SU-DHL-6 (cell line): ENCODE measurements around the gene ANTXRL.
"Not testable (repeated sequence)": the region's sequence is repeated elsewhere in the genome, so short reads cannot be mapped to it uniquely, and the experiment has no call there.

Experiments
- H2AFZ ChIP-seq: fragments of 200-600 bp; sonication (generic); 2 replicates; pipeline ENCODE4 v1.6.1; 2014; ENCODE audit warnings: low read depth, mild to moderate bottlenecking, moderate library complexity, mixed read lengths, antibody characterized with exemption, low read length; ENCODE audit not compliant: severe bottlenecking
- H3F3A ChIP-seq: fragments of 200-600 bp; shearing (Covaris generic); 2 replicates; pipeline ENCODE4 v1.6.0; 2016; ENCODE audit warnings: antibody characterized with exemption, mild to moderate bottlenecking; ENCODE audit not compliant: insufficient read depth
- H3K27ac ChIP-seq: fragments of 200-600 bp; sonication (generic); 2 replicates; pipeline ENCODE4 v1.5.1; 2016; ENCODE audit warnings: low read depth, mild to moderate bottlenecking, low read length, moderate library complexity, mixed read lengths
- H3K27me3 ChIP-seq: fragments of 200-600 bp; sonication (generic), shearing (Covaris generic); 2 replicates; pipeline ENCODE4 v1.6.0; 2014; ENCODE audit warnings: mild to moderate bottlenecking, low read length
- H3K36me3 ChIP-seq: fragments of 200-600 bp; sonication (generic); 2 replicates; pipeline ENCODE4 v1.6.1; 2014; ENCODE audit warnings: mild to moderate bottlenecking, low read length, mixed read lengths
- H3K4me2 ChIP-seq: fragments of 300-600, 200-600 bp; shearing (Covaris generic), sonication (generic); 2 replicates; pipeline ENCODE4 v1.6.0; 2014; ENCODE audit warnings: low read length, low read depth, mild to moderate bottlenecking; ENCODE audit not compliant: poor library complexity, severe bottlenecking
- H3K4me3 ChIP-seq: fragments of 200-600 bp; sonication (generic); 2 replicates; pipeline ENCODE4 v1.5.1; 2014; ENCODE audit warnings: antibody characterized with exemption, low read length, mild to moderate bottlenecking, mixed read lengths; ENCODE audit not compliant: insufficient read depth, poor library complexity, severe bottlenecking
- H3K79me2 ChIP-seq: fragments of 200-600 bp; sonication (generic); 2 replicates; pipeline ENCODE4 v1.6.1; 2014; ENCODE audit warnings: mild to moderate bottlenecking, low read length, moderate library complexity; ENCODE audit not compliant: insufficient read depth
- H3K9ac ChIP-seq: fragments of 200-600 bp; sonication (generic); 2 replicates; pipeline ENCODE4 v1.7.0; 2014; ENCODE audit warnings: mild to moderate bottlenecking, low read length
- H3K9me2 ChIP-seq: fragments of 200-600 bp; sonication (generic); replicated peaks from 2 replicates; pipeline ENCODE4 v1.6.1; 2014; ENCODE audit warnings: low read length; ENCODE audit not compliant: insufficient read depth
- H3K9me3 ChIP-seq: fragments of 200-600 bp; sonication (generic); 2 replicates; pipeline ENCODE4 v1.6.1; 2014; ENCODE audit warnings: low read length, mixed read lengths; ENCODE audit not compliant: insufficient read depth
- H4K20me1 ChIP-seq: fragments of 200-600 bp; sonication (generic); 2 replicates; pipeline ENCODE4 v1.6.1; 2014; ENCODE audit warnings: low read depth, mild to moderate bottlenecking, antibody characterized with exemption, low read length, moderate library complexity, mixed read lengths
- EZH2phosphoT487 ChIP-seq: fragments of 200-600 bp; sonication (generic), shearing (Covaris generic); conservative IDR thresholded peaks from 2 replicates; pipeline ENCODE4 v1.6.1; 2018; ENCODE audit warnings: mild to moderate bottlenecking, antibody characterized with exemption, low read length, moderate library complexity, mixed read lengths
- TF ChIP-seq, protein P1 (sequence below): fragments of 200-600 bp; sonication (generic); IDR thresholded peaks from one replicate; pipeline ENCODE4 v1.5.1; 2017; ENCODE audit warnings: antibody characterized with exemption, mild to moderate bottlenecking, low read length, moderate library complexity; ENCODE audit not compliant: insufficient read depth, poor library complexity, severe bottlenecking

The ANTXRL gene

DNA sequence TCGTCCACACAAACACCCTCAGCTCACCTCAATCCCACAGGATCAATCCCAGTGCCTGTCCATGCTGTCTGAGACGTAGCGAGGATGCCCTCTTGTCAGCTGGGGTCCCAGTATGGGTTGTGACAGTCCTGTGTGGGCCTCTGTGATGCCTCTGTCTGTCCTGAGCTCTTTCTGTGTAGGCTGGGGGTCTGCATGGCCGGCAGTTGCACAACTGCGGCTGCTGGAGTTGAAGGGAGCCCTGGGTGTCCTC lies 12.4 kb downstream of the ANTXRL start:
- Histone ChIP-seq H3K36me3 (no peaks in the 10 kb centered on the region), H3K9me3 (no peaks in the 10 kb centered on the region), H3K4me2 (no peak overlapping the region), H3K79me2 (no peaks in the 10 kb centered on the region), H2AFZ (no peak overlapping the region), H3F3A (no peaks in the 10 kb centered on the region), H3K4me3 (no peak overlapping the region), H3K9ac (no peak overlapping the region), H3K27me3 (no peaks in the 10 kb centered on the region), H4K20me1 (no peaks in the 10 kb centered on the region), H3K9me2 (no peaks in the 10 kb centered on the region), H3K27ac (no peak overlapping the region)
- TF ChIP-seq, protein P1, sequence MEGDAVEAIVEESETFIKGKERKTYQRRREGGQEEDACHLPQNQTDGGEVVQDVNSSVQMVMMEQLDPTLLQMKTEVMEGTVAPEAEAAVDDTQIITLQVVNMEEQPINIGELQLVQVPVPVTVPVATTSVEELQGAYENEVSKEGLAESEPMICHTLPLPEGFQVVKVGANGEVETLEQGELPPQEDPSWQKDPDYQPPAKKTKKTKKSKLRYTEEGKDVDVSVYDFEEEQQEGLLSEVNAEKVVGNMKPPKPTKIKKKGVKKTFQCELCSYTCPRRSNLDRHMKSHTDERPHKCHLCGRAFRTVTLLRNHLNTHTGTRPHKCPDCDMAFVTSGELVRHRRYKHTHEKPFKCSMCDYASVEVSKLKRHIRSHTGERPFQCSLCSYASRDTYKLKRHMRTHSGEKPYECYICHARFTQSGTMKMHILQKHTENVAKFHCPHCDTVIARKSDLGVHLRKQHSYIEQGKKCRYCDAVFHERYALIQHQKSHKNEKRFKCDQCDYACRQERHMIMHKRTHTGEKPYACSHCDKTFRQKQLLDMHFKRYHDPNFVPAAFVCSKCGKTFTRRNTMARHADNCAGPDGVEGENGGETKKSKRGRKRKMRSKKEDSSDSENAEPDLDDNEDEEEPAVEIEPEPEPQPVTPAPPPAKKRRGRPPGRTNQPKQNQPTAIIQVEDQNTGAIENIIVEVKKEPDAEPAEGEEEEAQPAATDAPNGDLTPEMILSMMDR, result no peak
- no peak for TF ChIP-seq EZH2phosphoT487

DNA sequence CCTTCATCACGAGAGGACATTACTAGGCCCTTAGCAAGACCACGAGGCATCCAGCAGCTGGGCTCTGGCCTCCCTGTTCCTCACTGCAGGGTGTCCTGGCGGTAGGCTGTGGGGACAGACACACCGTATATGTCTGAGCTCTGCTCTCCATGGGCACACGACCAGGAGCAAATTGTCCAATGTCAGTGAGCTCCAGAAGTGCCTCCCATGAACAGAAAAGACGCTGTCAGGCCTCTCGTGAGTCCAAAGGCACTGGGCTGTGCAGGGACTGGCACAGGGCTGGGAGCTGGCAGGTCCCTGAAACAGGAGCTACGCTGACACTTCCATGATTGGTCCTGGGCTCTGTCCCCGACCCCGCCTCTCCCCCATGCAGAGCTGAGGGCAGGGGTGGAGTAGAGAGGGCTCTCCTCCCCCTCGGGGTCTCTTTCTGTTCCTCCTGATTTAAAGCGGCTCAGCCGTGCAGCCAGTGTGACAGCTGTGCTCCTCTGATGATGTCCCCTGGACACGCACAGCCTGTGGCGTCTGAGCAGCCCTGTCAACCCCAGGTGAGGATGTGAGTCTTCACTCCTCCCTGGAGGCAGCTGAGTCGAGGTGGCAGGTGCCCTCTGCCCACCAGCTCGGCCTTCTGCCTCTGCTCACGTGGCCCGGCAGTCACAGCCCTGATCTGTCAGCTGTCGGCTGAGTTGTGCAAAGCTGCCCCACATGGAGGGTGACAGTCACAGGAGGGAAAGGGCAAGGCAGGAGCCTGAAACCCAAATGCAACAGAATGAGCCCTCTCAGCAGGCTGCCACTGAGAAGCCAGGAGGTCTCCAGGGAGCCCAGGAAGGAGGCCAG lies 13.0 kb downstream of the ANTXRL start:
- no peak overlapping the region for H2AFZ ChIP-seq
- H3K4me2 ChIP-seq, result no peak overlapping the region
- no peak overlapping the region for H3K27ac ChIP-seq
- TF ChIP-seq, protein P1, result no peak
- H4K20me1 ChIP-seq, result no peaks in the 10 kb centered on the region
- no peaks in the 10 kb centered on the region for H3K79me2 ChIP-seq
- no peak overlapping the region for H3K9ac ChIP-seq
- H3K4me3 ChIP-seq, result no peak overlapping the region
- H3K9me3 ChIP-seq, result no peaks in the 10 kb centered on the region
- no peaks in the 10 kb centered on the region for H3K36me3 ChIP-seq
- H3K27me3 ChIP-seq, result no peaks in the 10 kb centered on the region
- no peaks in the 10 kb centered on the region for H3F3A ChIP-seq
- H3K9me2 ChIP-seq, result no peaks in the 10 kb centered on the region

DNA sequence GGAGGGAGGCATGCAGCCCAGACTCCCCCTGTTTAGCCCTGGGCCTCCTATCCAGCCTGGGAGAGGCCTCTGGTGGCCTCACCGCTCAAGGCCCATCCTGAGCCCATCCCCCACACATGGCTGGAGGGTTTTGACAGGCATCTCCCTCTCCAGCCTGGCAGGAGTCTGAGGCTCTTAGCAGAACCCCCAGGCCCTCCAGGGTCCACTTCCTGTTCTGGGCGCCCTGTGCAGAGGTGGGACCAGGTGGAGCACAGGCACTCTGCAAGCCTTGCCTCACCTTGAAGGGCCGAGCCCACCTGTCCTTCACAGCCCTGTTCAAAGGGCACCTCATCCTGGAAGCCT lies 13.5 kb downstream of the ANTXRL start:
- not testable (repeated sequence) for H3K27me3 ChIP-seq, H3F3A ChIP-seq, H3K27ac ChIP-seq, H3K79me2 ChIP-seq, H3K4me3 ChIP-seq, H4K20me1 ChIP-seq, H2AFZ ChIP-seq, H3K4me2 ChIP-seq, H3K9me3 ChIP-seq, H3K9ac ChIP-seq, H3K36me3 ChIP-seq, H3K9me2 ChIP-seq

DNA sequence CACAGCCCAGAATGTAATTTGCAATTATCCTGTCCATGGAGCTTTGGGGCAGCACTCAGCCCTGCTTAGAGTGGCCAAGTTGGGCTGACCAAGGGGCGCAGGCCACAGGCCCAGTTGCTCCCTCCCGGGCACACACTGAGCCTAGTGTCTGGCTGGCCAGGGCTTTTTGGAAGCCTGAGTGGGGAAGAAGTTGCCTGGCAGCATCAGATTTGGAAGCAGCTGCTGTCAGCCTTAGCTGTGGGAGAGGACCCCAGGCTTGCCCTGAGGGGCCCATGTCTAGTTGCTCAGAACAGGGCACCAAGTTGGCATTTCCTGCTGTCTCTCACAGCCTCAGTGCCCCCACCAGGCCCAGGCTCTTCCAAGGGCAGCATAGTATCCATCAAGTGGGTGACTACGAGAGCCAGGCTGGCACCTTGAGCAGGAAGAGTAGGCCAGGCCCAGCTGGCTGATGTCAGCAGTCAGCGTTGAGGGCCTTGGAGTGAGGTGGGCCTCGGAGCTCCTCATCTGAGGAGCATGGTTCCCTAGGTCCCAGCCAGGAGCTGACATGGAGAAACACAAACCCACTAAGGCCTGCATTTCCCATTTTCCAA lies 14.4 kb downstream of the ANTXRL start:
- Histone ChIP-seq H3K36me3 (no peaks in the 10 kb centered on the region), H3K4me2 (no peak overlapping the region), H3K79me2 (no peaks in the 10 kb centered on the region), H3K9me2 (no peaks in the 10 kb centered on the region), H3K27me3 (no peaks in the 10 kb centered on the region), H3F3A (no peaks in the 10 kb centered on the region), H3K9me3 (no peaks in the 10 kb centered on the region), H3K9ac (no peak overlapping the region), H3K4me3 (no peak overlapping the region), H4K20me1 (no peaks in the 10 kb centered on the region), H3K27ac (no peak overlapping the region), H2AFZ (no peak overlapping the region)
- no peak for TF ChIP-seq EZH2phosphoT487
- TF ChIP-seq, protein P1, result no peak
